ENCODE results near the gene CCL20.

Gene CCL20

GRCh38 chr2:227774895-227775842, 38.5 kb upstream of the CCL20 start:
- TF ChIP-seq, protein P1, sequence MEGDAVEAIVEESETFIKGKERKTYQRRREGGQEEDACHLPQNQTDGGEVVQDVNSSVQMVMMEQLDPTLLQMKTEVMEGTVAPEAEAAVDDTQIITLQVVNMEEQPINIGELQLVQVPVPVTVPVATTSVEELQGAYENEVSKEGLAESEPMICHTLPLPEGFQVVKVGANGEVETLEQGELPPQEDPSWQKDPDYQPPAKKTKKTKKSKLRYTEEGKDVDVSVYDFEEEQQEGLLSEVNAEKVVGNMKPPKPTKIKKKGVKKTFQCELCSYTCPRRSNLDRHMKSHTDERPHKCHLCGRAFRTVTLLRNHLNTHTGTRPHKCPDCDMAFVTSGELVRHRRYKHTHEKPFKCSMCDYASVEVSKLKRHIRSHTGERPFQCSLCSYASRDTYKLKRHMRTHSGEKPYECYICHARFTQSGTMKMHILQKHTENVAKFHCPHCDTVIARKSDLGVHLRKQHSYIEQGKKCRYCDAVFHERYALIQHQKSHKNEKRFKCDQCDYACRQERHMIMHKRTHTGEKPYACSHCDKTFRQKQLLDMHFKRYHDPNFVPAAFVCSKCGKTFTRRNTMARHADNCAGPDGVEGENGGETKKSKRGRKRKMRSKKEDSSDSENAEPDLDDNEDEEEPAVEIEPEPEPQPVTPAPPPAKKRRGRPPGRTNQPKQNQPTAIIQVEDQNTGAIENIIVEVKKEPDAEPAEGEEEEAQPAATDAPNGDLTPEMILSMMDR (conservative IDR thresholded peaks at IDR 0.05): no peak
- no peak for TF ChIP-seq ZFX (IDR thresholded peaks at IDR 0.05)
- H3K27ac ChIP-seq: no peak overlapping the region

GRCh38 chr2:227780981-227781615, 32.5 kb upstream of the CCL20 start:
- TF ChIP-seq, protein P1 (conservative IDR thresholded peaks at IDR 0.05): no peak
- TF ChIP-seq ZFX (IDR thresholded peaks at IDR 0.05): no peak
- H3K27ac ChIP-seq: peak overlapping the region; percentile 48

GRCh38 chr2:227781841-227782240, 31.8 kb upstream of the CCL20 start:
- peak overlapping the region; percentile 48; the same call in 1 of the 2 replicates for H3K27ac ChIP-seq
- no peak for TF ChIP-seq ZFX (IDR thresholded peaks at IDR 0.05)
- TF ChIP-seq, protein P1 (conservative IDR thresholded peaks at IDR 0.05): no peak

DNA sequence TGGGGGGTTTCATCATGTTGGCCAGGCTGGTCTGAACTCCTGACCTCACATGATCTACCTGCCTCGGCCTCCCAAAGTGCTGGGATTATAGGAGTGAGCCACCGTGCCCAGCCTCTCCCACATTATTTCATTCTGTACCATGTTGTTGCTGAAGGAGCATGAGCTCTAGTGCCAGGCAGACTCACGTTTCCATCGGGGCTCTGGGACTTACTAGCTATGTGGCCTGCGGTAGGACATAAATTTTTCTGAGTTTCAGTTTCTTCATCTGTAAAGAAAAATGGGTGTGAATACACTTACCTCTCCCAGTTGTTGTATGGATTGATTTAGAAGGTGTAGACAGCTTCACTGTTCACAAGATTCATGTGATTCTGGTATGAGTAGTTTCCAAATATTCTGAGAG, 30.8 kb upstream of the CCL20 start:
- TF ChIP-seq, protein P1 (conservative IDR thresholded peaks at IDR 0.05): no peak
- TF ChIP-seq ZFX (IDR thresholded peaks at IDR 0.05): no peak
- no peak overlapping the region for H3K27ac ChIP-seq

DNA sequence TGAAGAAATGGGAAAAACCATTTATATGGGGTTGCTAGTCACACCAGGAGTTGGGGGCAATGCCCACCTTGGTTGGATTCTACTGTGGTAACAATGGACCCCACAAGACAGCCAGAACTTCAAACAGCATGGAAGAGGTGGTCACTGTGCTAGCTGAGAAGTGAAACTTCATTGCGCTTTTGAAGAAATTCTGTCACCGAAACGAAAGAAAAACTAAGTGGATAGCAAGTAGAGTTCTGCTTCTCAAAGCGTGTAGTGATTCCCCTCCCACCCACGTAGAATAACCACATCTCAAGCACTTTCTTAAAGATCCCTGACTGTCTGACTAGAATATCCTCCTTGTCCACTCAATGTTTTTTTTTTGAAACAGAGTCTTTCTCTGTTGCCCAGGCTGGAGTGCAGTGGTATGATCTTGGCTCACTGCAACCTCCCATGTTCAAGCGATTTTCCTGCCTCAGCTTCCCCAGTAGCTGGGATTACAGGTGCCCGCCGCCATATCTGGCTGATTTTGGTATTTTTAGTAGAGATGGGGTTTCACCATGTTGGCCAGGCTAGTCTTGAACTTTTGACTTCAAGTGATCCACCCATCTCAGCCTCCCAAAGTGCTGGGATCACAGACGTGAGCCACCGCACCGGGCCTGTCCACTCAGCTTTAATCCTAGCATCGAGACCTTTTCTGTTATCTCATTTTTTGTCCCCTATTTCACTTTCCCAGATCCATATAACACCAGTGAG, 30.1 kb upstream of the CCL20 start:
- H3K27ac ChIP-seq: no peak overlapping the region
- no peak for TF ChIP-seq ZFX (IDR thresholded peaks at IDR 0.05)
- TF ChIP-seq, protein P1 (conservative IDR thresholded peaks at IDR 0.05): no peak

DNA sequence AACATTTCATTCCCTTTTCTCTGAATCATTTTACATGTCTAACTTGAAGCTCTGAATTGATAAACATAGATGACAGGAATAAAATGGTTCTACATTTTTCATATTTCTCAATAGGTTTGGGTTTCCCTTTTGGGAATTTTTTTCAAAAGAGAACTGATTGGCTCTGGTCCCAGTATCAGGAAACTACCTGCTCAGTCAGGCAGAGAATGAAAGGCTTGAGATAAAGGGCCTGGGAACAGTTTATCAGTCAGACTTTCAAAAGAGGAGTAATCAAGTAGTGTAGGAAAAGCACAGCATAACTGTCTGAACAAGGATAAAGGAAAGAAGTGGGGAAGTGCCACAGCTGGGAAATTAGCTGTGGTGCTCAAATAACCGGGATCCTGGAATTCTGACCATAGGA, 28.3 kb upstream of the CCL20 start:
- no peak overlapping the region for H3K27ac ChIP-seq
- TF ChIP-seq ZFX (IDR thresholded peaks at IDR 0.05): no peak
- TF ChIP-seq, protein P1 (conservative IDR thresholded peaks at IDR 0.05): no peak

All from C4-2B (cell line).